ENCODE measurements around the gene KIF25.
"Not testable (repeated sequence)": the region's sequence is repeated elsewhere in the genome, so short reads cannot be mapped to it uniquely, and the experiment has no call there.

The KIF25 gene

DNA sequence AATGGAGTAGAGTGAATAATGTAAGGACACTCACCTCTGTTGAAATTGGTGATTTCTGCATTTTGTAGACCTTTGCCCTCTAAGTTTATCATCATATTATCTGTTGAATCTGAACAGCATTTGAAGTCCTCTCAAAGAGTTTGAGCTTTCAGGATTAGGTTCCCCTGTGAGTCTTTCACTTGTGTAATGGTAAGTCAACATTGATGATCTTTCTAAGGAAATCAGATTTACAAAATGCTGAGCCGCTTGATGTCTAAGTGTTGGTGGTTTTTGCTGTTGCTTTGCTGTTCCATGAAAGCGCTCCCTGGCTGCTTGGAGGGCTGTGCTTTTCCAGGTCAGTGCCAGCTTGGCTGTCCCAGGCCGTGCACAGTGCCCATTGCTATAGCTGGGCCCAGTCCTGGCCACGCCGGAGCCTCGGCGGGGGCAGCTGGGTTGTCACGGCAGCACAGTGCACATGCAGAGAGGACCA, 33.8 kb upstream of the KIF25 start:
- Histone ChIP-seq H3K4me3 (ENCODE audit: low read length) (no peak overlapping the region), H3K27me3 (ENCODE audit: insufficient read depth, low read length) (no peaks in the 10 kb centered on the region), H3K36me3 (ENCODE audit: insufficient read depth, low read length) (peaks cover 80% of the 10 kb centered on the region), H2AFZ (ENCODE audit: low read depth, low read length) (no peak overlapping the region), H3K9me3 (ENCODE audit: low read length) (peaks cover 7% of the 10 kb centered on the region), H3K4me1 (ENCODE audit: insufficient read depth, low read length) (peaks cover 3% of the 10 kb centered on the region)

DNA sequence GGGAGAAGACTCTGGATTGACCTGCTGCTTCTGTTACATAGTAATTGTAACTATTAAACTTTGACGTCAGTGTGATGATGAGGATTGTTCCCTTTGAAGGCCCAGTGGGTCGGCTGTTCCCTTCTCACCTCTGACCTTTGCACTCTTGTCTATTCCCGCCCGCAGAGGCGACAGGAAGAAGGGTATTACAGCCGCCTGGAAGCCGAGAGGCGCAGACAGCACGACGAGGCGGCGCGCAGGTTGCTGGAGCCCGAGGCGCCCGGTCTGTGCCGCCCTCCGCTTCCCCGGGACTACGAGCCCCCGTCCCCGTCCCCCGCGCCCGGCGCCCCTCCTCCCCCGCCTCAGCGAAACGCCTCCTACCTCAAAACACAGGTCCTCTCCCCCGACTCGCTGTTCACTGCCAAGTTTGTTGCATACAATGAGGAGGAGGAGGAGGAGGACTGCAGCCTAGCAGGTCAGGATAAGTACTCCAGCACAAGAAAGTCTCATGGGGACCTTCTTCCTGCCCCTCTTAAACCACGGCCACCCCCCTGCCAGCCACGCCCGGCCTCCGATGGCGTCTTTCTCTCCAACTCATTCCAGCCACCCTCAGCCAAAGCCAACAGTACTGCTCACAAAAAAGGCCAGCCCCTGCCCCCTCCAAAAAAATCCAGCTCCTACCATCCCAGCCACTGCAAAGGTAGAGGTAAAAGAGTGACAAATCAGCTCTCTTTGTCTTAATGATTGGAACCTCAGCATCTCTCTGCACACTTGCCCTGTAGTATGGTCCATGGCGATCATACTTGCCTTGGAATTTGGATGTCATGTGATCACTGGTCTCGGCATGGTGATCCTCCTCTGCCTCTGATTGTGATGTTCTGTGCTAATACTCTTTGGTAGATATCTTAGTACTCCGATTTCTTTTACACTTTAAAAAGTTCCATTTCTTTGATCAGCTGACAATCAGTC, 31.6 kb upstream of the KIF25 start:
- H3K9me3 ChIP-seq (ENCODE audit: low read length), result peaks cover 7% of the 10 kb centered on the region
- peaks cover 24% of the 10 kb centered on the region for H3K4me1 ChIP-seq (ENCODE audit: insufficient read depth, low read length)

DNA sequence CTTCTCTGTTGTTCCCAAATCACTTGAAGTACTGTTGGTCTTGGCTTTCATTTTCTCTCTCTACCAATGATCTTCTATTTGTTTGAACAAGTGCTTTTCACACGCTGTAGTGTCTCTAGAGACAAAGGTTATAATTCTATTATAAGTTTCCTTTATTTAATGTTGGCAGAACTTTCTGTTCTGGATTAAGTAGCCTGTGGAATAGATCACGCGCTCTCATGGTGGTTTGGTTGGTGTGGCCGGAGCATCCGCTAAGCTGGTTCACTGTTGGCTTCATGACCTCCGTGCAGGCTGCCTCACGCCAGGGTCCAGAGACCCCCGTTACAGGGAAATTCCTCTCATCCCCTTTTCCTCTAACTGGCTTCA, 30.9 kb upstream of the KIF25 start:
- peaks cover 7% of the 10 kb centered on the region for H3K9me3 ChIP-seq (ENCODE audit: low read length)
- H3K4me1 ChIP-seq (ENCODE audit: insufficient read depth, low read length), result peaks cover 30% of the 10 kb centered on the region
- H2AFZ ChIP-seq (ENCODE audit: low read depth, low read length), result no peak overlapping the region
- H3K36me3 ChIP-seq (ENCODE audit: insufficient read depth, low read length), result peaks cover 76% of the 10 kb centered on the region
- H3K4me3 ChIP-seq (ENCODE audit: low read length), result no peak overlapping the region
- no peaks in the 10 kb centered on the region for H3K27me3 ChIP-seq (ENCODE audit: insufficient read depth, low read length)

More for the DNA sequence above, 31.6 kb upstream of the KIF25 start:
- Histone ChIP-seq H3K27me3 (ENCODE audit: insufficient read depth, low read length) (no peaks in the 10 kb centered on the region), H3K36me3 (ENCODE audit: insufficient read depth, low read length) (peaks cover 78% of the 10 kb centered on the region), H2AFZ (ENCODE audit: low read depth, low read length) (no peak overlapping the region), H3K4me3 (ENCODE audit: low read length) (no peak overlapping the region)

- H3K9me3 ChIP-seq (ENCODE audit: low read length), result peaks cover 7% of the 10 kb centered on the region
- no peak overlapping the region for H3K4me3 ChIP-seq (ENCODE audit: low read length)
- H3K27me3 ChIP-seq (ENCODE audit: insufficient read depth, low read length), result no peaks in the 10 kb centered on the region
- no peak overlapping the region for H2AFZ ChIP-seq (ENCODE audit: low read depth, low read length)
- peaks cover 67% of the 10 kb centered on the region for H3K36me3 ChIP-seq (ENCODE audit: insufficient read depth, low read length)
- H3K4me1 ChIP-seq (ENCODE audit: insufficient read depth, low read length), result peaks cover 43% of the 10 kb centered on the region
These were observed 29.4 kb upstream of the KIF25 start for GRCh38 chr6:167968091-167968490.

DNA sequence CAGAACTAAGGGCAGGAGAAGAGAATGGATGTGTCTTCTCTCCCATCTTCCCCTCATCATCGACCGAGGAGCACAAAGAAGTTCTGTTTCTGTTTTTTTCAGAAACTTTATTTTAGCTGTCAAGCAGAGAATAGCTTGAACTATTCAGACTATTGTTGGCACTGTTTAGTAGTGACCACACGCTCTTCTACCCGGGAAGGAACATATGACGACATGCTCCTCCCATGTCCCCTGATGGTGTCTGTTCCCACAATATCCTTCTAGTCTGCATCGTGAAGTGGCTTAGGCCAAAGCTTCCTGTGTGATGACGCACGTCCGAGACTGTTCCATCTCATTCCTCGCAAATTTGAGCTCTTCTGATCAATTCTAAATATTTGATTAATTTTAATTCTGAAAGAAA, 27.2 kb upstream of the KIF25 start:
- Histone ChIP-seq H3K4me1 (ENCODE audit: insufficient read depth, low read length) (peaks cover 53% of the 10 kb centered on the region), H3K36me3 (ENCODE audit: insufficient read depth, low read length) (peaks cover 47% of the 10 kb centered on the region), H2AFZ (ENCODE audit: low read depth, low read length) (no peak overlapping the region), H3K27me3 (ENCODE audit: insufficient read depth, low read length) (no peaks in the 10 kb centered on the region), H3K4me3 (ENCODE audit: low read length) (no peak overlapping the region), H3K9me3 (ENCODE audit: low read length) (peaks cover 7% of the 10 kb centered on the region)

DNA sequence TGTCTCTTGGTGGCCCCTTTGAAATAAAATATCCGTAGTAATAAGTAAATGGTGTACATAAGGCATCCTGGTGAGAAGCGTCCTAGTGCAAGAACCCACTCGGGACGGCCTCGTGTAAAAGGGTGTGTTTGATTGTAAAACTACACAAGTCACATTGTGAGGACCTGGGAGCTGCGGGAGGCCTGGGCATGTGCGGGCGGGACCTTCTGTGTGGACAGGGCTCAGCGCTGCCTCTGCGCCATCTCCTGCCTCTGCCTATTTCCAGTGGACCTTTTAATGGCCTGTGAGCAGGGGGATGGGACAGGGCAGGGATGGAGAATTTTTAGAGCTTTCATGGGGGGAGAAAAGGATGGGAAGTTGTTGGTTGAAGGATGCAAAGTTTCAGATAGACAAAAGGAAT, 25.3 kb upstream of the KIF25 start:
- no peak overlapping the region for H2AFZ ChIP-seq (ENCODE audit: low read depth, low read length)
- peaks cover 28% of the 10 kb centered on the region for H3K36me3 ChIP-seq (ENCODE audit: insufficient read depth, low read length)
- H3K4me3 ChIP-seq (ENCODE audit: low read length), result no peak overlapping the region
- peaks cover 53% of the 10 kb centered on the region for H3K4me1 ChIP-seq (ENCODE audit: insufficient read depth, low read length)
- H3K9me3 ChIP-seq (ENCODE audit: low read length), result peaks cover 2% of the 10 kb centered on the region
- no peaks in the 10 kb centered on the region for H3K27me3 ChIP-seq (ENCODE audit: insufficient read depth, low read length)

DNA sequence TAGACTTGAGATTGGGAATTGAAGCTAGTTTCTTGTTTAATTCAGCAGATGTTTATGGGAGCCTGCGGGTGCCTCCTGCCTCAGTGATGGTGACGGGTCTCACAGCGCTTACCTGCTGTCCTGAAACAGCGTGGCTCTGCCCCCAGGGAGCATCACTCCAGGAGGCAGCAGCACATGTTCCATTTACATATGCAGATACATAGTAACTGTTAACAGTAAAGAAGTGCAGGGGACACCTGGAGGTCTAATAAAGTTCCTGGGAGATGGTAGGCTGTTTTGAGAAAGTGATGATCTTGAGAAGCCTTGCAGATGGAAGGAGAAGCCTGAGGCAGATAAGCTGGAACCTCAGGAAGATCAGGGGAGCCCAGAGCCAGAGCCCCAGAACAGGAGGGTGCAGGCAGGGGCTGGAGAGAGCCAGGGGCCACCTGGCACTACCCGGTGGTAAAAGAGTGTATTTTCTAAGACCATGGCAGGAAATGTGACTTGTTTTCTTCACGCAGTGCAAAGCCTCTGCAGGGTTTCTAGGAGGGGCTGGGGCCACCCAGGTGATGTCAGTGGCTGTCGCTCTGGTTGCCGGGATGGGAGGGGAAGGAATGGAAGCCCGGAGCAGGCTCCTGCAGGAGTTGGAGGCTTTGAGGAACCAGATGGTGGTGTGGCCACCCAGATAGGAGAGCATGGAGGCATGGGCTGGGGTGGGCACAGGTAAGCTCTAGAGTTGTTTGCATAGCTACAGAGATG, 24.2 kb upstream of the KIF25 start:
- H3K4me3 ChIP-seq (ENCODE audit: low read length), result no peak overlapping the region
- H3K9me3 ChIP-seq (ENCODE audit: low read length), result no peaks in the 10 kb centered on the region
- H2AFZ ChIP-seq (ENCODE audit: low read depth, low read length), result no peak overlapping the region
- peaks cover 23% of the 10 kb centered on the region for H3K36me3 ChIP-seq (ENCODE audit: insufficient read depth, low read length)
- H3K27me3 ChIP-seq (ENCODE audit: insufficient read depth, low read length), result no peaks in the 10 kb centered on the region
- peaks cover 51% of the 10 kb centered on the region for H3K4me1 ChIP-seq (ENCODE audit: insufficient read depth, low read length)

DNA sequence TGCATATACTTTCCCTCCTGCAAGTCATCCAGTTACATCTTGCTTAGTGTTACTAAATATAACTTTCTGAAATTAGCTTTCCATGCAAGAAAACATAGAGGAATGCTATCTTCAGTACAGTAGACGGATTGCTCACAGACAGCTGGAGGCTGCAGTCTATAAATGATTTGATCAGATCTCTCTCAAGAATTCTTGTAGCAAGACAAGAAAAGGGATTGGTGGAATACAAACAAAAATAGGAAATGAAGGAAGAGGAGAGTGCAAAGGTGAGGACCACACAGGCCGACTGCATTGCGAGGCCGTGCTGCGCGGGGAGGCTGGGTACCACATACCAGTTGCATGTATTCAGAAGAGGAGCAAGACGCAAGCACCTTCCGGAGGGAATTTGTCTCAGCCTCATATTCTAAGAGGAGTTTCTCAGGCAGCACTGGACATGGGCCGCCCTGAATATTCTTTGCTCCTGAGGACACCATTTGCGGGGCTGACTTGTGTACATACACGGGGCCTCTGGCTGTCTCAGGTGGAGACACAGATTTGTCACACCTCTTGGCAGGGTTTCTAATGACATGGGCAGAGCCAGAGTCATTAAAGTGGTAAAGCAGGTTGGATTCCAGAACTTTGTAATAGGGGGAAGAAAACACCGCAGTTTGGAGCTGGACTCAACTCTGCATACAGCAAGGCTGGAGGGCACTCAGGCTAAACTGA, 22.7 kb upstream of the KIF25 start:
- no peaks in the 10 kb centered on the region for H3K27me3 ChIP-seq (ENCODE audit: insufficient read depth, low read length)
- no peak overlapping the region for H2AFZ ChIP-seq (ENCODE audit: low read depth, low read length)
- H3K36me3 ChIP-seq (ENCODE audit: insufficient read depth, low read length), result peaks cover 9% of the 10 kb centered on the region
- no peaks in the 10 kb centered on the region for H3K9me3 ChIP-seq (ENCODE audit: low read length)
- peaks cover 38% of the 10 kb centered on the region for H3K4me1 ChIP-seq (ENCODE audit: insufficient read depth, low read length)
- H3K4me3 ChIP-seq (ENCODE audit: low read length), result no peak overlapping the region

DNA sequence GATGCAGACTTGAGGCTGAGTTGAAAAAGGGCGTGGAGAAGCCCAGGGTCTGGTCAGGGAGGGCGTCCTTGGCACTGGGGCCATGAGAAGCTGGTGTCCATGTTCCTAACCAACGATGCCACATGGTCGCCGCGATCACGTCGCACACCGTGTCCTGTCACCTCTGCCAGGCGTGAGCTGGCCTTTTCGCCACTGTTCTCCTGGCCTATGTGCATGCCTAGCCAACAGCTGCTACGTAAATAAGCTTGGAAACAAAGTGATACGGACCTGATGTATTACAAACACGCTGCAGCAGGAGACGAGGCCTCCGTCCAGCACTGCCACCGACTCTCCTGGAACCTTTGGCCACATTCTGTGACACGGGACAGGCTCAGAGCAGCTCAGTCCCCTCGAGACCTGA, 22.0 kb upstream of the KIF25 start:
- Histone ChIP-seq H3K27me3 (ENCODE audit: insufficient read depth, low read length) (no peaks in the 10 kb centered on the region), H3K4me1 (ENCODE audit: insufficient read depth, low read length) (peaks cover 33% of the 10 kb centered on the region), H3K4me3 (ENCODE audit: low read length) (no peak overlapping the region), H3K36me3 (ENCODE audit: insufficient read depth, low read length) (peaks cover 9% of the 10 kb centered on the region), H3K9me3 (ENCODE audit: low read length) (no peaks in the 10 kb centered on the region), H2AFZ (ENCODE audit: low read depth, low read length) (no peak overlapping the region)

DNA sequence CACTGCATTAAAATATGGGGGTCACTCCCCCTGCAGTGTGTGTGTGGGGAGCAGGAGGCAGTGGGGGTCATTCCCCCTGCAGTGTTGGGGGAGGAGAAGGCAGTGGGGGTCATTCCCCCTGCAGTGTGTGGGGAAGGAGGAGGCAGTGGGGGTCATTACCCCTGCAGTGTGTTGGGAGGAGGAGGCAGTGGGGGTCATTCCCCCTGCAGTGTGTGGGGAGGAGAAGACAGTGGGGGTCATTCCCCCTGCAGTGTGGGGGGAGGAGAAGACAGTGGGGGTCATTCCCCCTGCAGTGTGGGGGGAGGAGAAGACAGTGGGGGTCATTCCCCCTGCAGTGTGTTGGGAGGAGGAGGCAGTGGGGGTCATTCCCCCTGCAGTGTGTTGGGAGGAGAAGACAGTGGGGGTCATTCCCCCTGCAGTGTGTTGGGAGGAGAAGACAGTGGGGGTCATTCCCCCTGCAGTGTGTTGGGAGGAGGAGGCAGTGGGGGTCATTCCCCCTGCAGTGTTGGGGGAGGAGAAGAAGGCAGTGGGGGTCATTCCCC, 21.3 kb upstream of the KIF25 start:
- H2AFZ ChIP-seq (ENCODE audit: low read depth, low read length); H3K4me3 ChIP-seq (ENCODE audit: low read length); H3K27me3 ChIP-seq (ENCODE audit: insufficient read depth, low read length); H3K36me3 ChIP-seq (ENCODE audit: insufficient read depth, low read length); H3K9me3 ChIP-seq (ENCODE audit: low read length): not testable (repeated sequence)
- H3K4me1 ChIP-seq (ENCODE audit: insufficient read depth, low read length), result peaks cover 26% of the 10 kb centered on the region

DNA sequence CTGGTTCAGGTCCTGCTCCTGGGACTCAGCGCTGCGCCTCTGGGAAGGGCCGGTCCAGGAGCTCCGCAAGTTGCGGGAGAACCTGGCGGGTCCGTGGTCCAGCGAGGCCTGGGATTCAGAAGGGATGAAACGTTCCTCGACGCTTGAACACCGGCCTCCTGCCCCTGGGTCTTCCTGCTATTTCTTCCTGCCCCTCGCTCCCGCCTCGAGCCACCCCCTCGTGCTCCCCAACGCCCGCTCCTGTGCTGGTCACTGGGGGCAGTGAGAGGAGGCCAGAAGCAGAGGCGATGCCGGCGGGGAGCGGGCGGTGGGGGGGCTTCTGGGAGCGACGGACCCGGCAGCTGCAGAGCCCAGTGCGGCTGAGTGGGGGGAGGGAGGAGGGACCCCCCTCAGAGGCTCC, 20.8 kb upstream of the KIF25 start:
- H3K4me1 ChIP-seq (ENCODE audit: insufficient read depth, low read length), result peaks cover 22% of the 10 kb centered on the region
- H3K4me3 ChIP-seq (ENCODE audit: low read length), result no peak overlapping the region
- H3K36me3 ChIP-seq (ENCODE audit: insufficient read depth, low read length), result peaks cover 5% of the 10 kb centered on the region

DNA sequence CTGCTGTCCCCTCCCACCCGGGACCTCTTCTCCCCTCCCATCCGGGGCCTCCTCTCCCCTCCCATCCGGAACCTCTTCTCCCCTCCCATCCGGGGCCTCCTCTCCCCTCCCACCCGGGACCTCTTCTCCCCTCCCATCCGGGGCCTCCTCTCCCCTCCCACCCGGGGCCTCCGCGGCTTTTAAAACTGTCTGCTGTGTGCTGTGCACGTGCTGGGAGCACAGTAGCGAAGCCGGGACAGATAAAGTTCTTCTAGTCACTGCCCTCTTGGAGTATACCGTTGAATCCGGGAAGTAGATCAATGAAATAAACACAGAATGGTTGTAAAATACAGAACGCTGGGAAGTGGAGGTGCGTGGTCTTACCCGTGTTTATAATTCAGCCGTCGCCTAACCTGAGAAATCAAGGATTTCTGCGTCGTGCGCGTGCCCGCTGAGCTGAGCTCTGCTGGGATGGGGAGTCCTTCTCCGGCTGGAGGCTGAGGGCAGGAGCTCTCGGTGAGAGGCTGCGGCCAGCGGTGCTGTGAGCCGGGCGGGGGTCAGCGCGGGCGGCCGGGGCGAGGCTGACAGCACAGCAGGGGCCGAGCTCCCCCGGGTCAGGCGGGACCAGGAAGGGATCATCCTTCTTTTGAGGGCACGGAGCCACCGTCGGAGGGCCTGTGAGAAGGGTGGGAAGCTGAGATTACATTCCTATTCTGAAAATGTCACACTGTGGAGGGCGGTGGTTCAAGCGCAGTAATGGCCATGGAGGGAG, 19.6 kb upstream of the KIF25 start:
- Histone ChIP-seq H3K9me3 (ENCODE audit: low read length) (peaks cover 2% of the 10 kb centered on the region), H3K36me3 (ENCODE audit: insufficient read depth, low read length) (no peaks in the 10 kb centered on the region), H3K4me1 (ENCODE audit: insufficient read depth, low read length) (peaks cover 12% of the 10 kb centered on the region), H2AFZ (ENCODE audit: low read depth, low read length) (no peak overlapping the region), H3K4me3 (ENCODE audit: low read length) (no peak overlapping the region), H3K27me3 (ENCODE audit: insufficient read depth, low read length) (no peaks in the 10 kb centered on the region)

More for the DNA sequence above, 20.8 kb upstream of the KIF25 start:
- no peaks in the 10 kb centered on the region for H3K27me3 ChIP-seq (ENCODE audit: insufficient read depth, low read length)
- no peak overlapping the region for H2AFZ ChIP-seq (ENCODE audit: low read depth, low read length)
- H3K9me3 ChIP-seq (ENCODE audit: low read length), result no peaks in the 10 kb centered on the region
